ENCODE measurements around the gene PDIA5. TPM values are rescaled to one million over a fixed set of nuclear protein-coding genes. Genes with fewer than 3 reads are reported as not detected.
"Not testable (repeated sequence)": the region's sequence is repeated elsewhere in the genome, so short reads cannot be mapped to it uniquely, and the experiment has no call there.

The PDIA5 gene
- total RNA-seq, 1 donor from 2014 or later = 49.3 TPM

DNA sequence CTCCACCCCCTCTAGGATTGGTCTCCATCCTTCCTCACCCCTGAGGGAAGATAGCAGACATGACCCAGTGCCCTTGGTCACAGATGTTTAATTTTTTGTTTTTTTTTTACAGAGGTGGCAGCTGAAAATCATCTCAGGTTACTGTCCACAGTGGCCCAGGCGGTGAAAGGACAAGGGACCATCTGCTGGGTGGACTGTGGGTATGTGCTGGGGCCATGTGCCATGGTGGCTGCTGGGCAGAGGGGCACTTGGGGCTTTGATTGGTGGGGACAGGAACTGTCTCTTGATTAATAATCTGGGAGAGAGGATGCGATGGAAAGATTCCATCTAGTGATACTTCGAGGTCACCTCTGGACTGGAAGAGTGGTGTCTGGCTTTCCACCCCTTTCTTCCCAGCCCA is 25.4 kb downstream of the PDIA5 start:
- no peak for DNase-seq (ENCODE audit: low spot score)

DNA sequence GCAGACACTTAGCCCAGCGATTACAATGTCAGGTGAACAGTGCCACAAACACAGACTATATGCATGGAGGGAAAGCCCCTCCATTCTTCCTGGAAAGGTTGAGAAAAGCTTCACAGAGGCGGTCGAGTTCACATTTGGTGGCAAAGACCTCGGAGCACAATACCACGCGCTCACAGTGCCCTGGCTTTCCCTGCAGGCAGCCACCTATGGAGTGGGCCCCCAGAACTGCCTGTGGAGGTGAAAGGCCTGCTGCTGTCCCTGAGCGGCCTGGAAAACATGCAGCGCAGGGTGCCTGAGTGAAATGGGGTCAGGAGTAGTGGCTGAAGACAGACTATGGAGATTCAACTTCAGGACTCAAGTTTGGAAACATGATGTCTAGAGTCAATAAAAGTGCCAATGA is 26.9 kb downstream of the PDIA5 start:
- no peak for DNase-seq (ENCODE audit: low spot score)

DNA sequence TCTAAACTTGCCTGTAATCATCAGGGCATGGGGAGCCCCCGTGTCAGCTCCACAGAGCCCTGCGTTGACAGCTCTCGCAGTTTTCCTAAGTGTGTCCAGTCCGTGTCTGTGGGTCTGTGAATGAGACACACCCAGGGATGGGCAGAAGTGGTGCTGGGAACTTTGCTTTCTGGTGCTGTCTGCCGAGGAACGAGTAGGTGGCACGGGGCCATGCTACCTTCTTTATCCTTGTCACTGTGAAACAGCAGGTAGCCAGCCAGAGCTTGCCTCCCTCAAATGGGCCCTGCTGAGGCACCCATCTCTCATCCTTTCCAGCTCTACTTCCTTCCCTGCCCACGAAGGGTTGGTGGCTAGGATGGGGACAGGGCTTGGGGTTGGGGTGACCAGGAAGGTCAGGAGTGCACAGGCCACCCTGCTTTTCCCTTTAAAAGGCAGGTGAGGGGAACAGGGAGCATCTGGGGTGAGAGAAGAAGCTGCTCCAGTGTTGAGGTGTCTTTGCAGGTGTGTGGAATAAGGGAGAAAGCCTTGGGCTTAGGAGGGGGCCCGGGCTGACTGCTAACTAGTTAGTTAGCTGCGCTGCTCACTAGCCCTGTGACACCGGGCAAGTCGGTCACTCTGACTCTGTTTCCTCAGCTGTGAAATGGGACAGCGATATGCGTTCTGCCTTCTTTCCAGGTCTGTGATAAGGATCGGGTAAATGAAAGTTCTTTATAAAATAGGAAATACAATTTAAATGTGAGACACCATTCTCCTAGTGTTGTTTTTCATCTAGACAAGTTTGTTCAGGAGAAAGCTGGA is 27.9 kb downstream of the PDIA5 start:
- no peak for DNase-seq (ENCODE audit: low spot score)

DNA sequence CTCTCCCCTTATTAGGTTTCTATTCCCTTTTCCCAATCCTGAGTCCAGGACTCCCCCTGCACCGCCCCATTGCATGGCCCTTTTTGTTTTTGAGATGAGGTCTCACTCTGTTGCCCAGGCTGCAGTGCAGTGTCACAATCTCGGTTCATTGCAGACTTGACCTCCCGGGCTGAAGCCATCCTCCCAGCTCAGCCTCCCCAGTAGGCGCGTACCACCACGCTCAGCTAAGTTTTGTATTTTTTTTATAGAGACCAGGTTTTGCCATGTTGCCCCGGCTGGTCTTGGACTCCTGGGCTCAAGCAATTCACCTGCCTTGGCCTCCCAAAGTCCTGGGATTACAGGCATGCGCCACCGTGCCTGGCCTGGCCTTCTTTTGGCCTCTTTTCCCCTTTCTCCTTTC is 29.3 kb downstream of the PDIA5 start:
- no peak for DNase-seq (ENCODE audit: low spot score)

DNA sequence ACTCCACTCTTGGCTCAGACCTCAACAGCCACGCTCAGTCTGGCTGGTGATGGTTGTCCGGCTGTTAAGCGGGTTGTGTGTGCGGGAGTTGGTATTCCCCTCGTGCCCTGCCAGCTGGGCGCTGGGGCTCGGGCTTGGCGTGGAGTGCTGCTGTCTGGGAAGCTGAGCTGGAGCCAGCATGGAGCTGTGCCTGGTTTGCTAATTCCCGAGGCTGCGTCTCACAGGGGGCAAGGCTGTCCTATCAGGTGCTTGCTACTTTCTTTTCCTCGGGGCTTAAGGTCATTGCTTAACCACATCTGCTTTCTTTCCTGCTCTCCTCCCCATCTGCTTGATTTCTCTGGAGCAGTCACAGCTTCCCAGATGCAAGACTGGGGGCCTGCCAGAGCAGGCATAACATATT is 29.9 kb downstream of the PDIA5 start:
- peak; percentile 56 for DNase-seq (ENCODE audit: low spot score)

DNA sequence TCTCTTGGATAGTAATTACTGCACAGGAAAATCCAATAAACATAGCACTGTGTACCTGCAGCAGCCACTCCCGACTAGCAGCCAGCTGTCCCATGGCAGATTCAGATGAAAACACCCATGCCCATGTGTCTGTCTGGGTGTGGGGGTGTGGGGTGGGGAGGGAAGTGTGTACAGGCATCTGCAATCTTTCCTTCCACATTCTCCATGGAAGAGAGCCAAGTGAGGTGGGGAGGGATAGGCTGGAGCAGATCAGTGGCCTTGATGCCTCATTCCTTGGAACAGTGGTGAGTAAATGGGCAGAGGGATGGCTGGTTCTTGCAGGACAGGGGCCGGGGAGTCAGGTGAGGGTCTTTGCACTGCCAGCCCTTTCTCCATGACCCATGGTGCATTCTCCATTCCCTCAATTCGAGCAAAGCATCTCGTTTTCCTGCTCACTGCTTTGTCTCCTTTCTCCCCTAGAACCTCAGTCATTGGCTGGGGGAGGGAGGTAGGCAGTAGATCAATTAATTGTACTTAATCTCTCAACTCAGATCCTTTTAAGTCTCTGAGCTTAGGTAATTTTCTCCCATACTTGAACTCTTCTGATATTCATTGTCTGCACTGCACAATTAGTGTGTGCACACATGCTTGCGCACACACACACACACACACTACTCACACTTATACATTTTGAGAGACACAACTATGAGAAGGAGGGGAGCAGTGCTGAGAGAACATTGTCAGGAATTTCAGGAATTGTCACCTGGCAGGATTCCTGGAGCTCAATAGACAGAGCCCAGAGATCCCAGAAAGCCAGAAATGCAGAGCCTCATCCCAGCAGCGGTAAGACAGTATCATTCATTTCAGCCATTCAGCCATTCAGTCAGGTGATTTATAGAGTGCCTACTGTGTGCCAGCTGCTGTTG is 31.9 kb downstream of the PDIA5 start:
- no peak for DNase-seq (ENCODE audit: low spot score)

DNA sequence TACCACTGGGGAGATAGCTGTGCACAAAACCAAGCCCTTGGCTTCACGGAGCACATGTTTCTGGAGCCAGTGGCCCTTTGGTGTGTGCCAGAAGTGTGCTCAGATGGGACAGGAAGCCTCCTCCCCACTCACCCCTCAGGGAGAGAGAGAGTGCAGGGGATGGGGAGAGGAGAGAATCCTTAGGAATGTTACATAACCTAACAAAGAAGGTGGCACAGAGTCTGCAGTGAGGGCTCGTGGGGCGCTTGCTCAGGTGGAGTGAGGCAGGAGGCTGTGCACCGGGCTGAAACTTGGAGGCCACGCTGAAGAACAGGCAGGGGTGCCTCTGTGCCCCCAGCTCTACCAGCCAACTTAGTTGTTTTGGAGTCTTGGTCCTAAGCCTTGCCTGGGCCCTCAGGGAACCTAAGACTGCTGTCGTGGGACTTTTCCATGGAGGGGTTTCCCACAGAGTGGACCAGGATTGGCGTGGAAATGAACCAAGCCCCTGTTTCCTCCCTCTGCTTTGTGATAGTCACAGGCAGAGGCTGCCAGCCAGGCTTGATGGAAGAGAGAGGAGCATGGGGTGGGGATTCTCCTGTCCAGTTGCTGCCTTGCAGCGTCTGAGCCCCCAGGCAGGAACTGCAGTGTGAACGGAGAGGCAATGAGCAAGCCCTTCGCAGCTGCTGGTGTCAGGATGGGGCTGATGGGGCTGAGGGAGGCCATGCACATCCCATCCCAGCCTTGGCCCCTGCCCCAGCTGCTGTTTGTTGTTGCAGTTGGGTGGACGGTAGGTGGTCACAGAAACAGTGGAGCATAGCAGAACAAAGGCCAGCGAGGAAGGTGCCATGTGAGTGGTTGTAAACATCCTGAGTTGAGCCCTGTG is 32.7 kb downstream of the PDIA5 start:
- DNase-seq (ENCODE audit: low spot score) = no peak

DNA sequence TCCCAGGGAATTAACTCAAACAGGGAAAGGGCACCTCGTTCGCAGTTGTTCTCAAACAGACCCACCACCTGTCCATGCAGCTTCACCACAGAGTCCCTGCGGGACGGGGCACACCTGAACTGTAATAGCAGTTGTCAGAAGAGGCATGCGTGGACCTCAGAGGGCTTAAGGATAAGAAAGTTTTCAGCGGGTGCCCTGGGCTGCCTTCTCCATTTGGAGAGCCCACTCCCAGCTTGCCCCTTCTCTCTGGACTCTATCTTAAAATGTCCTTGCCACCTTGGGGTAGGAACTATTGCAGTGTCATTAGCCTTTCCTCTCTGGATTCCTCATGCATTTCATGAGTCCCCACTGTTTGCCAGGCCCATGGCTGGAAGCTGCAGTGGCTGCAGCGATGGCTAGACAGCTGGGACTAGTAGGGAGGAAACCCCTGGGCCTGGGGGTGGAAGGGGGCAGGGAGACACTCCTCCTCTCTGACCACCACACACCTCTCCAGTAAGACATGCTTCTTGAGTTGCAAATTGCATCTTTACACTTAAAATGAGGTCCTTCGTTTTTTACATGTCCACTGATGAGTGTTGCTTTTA is 33.5 kb downstream of the PDIA5 start:
- no peak for DNase-seq (ENCODE audit: low spot score)

DNA sequence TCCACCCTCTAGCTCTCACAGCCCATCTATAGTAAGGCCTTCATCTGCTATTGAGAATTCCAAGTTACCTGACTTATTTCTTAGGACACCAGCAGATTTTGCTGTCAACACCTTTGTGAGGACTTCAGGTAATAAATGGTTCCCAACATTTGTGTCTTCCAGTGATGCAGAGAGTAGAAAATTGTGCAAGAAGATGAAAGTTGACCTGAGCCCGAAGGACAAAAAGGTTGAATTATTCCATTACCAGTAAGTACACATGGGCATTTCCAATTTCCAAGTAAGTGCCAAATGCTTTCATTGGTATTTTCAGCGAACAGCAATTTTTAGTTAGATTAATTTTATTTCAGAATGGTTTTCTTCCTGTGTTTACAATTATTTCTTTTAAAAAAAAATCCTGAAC is 35.4 kb downstream of the PDIA5 start:
- DNase-seq (ENCODE audit: low spot score) = no peak

DNA sequence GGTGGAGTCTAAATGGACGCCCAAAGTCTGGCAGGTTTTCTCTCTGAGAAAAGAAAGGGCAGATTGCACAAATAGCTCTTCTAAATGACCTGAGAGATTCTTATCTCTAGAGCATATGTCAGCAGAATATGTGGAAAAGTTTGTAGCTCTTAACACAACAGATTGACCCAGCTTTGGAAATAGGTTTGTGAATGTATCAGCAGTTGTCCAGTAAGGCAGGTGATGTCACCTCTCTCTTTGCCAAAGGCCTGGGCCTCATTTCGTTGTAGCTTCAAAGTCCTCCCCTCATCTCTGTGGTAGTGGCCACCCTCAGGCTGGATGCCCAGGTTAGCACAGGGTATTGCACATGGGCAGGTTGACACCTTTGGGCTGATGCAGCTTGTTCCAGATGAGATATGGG is 36.0 kb downstream of the PDIA5 start:
- no peak for DNase-seq (ENCODE audit: low spot score)

DNA sequence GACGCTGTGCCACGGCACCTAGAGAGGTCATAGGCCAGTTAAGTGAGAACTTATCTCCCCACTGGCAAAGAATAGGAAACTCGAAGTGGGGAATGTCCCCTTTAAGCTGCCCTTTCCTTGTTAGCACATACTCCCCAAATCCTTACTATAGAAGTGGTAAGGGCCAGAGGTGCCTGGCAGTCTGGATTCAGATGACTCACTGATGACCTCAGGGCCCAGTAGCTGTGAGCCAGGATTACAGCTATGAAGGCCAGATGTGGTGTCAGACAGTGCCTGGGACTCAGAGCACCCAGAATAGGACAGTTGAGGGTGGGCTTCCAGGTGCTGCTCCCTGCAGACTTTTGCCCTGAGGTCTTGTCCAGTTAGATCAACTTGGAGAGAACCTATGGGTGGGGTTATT is 37.7 kb downstream of the PDIA5 start:
- DNase-seq (ENCODE audit: low spot score) = no peak

DNA sequence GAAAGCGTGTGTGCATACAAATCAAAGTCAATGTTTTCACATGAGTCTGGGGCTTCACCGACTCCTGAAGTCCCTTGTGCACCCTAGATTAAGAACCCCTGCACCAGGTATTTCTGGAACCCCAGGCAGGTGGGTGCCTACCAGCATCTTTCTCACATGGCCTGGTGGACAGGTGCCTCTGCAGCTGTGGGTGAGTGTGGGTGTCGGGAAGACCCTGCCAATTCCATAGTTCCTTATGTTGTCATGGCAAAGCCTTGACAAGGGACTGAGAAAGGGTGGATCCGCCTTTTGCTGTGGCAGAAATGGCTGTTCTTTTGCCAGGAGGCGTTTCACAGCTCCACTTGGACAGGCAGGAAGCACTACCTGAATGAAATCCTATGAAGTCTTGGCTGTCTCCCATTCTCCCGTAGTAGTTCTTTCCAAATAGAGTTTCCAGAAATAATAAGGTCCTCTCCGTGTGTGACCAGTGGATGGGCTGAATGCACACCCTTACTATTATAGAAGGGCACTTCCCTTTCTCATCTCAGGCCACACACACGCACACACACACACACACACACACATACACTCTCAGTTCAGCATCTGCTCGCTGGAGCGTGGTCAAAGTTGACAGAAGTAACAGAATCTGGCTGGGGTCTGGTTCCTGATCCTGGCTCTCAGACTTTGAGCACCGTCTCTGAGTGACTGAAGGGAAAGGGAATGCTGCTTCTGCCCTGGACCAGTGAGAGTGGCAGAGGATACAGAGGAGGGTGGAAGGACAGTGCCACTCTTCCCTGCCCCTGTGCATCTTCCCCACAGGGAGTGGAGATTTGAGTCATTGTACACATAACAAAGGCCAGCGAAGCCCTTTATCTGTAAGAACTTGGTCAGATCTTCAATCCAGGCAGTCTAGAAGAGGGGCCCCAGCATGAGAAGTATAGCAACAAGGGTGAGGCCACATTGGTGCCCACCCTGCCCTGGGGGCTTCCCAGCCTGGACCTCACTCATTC is 38.7 kb downstream of the PDIA5 start:
- no peak for DNase-seq (ENCODE audit: low spot score)

DNA sequence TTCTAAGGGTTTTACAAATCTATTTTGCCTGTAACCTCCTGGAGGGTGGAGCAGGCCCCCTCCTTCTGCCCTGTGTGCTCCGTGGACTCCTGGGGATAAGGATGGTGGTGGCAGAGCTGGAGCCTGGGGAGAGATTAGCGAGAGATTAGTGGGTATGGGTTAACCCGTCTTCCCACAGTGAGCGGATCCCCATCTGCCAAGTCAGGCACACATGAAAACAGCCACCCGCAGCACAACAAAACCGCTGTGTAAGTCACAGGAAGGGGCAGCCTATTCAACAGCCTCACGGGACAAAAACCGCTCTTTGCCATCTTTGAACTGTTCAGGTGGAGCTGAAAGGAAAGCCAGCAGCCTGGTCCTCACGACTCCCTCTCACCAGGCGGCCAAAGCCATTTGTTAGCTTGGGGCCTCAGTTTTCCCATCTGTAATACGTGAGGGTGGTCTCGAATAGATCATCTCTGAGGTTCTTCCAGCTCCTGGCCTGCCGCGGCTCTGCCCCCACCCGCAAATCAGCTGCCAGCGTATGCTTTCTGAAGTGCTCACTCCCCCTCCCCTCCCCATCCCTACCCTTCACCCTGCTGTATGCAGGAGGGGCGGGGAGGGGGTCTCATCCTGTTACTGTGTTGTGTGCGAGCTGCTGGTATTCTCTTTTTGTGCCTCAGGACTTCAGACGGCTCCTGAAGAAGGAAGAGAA is 43.6 kb downstream of the PDIA5 start:
- DNase-seq (ENCODE audit: low spot score) = no peak

DNA sequence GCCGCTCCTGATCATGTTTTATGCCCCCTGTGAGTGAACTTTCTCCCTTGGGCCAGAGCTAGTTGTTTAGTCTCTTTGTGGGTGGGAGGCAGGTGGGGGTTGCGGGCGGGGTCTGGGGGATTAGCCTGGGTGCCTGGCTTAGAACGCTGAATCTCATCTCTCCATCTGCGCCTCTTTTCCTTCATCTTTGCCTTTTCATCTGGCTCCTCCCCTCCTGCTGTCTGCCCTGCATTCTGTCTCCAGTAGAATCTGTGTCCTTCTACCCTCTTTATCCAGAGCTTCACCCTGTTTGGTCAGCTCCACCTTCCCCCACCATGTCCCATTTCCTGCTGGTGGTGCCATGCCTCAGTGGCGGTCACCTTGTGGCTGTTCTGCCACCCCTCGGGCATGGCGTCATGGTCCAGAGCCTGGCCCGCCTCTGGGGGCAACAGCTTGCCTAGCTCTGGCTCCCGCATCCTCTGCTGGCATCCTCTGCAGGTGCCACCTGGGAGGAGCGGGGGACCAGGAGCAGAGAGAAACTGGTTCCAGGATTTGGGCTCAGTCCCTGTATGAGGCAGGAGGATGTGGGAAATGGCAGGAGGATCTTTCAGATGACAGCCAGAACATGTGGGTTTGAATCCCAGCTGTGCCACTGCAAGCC is 44.3 kb downstream of the PDIA5 start:
- DNase-seq (ENCODE audit: low spot score) = no peak

DNA sequence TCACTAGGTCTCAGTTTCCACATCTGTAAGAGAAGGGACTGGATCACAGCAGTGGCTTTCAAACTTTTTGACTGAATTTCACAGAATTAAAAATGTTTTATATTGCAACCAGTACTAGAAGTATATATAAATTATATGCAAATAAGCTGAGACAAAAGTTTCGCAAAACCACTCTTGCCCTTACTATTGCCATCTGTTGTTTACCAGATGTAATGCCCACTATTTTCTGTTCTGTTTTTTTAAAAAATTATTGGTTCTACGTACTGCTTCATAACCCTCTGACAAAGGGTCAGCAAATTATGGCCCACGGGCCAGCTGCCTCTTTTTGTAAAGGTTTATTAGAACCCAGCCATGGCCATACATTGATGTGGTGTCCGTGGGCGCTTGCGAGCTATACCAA is 44.8 kb downstream of the PDIA5 start:
- no peak for DNase-seq (ENCODE audit: low spot score)

DNA sequence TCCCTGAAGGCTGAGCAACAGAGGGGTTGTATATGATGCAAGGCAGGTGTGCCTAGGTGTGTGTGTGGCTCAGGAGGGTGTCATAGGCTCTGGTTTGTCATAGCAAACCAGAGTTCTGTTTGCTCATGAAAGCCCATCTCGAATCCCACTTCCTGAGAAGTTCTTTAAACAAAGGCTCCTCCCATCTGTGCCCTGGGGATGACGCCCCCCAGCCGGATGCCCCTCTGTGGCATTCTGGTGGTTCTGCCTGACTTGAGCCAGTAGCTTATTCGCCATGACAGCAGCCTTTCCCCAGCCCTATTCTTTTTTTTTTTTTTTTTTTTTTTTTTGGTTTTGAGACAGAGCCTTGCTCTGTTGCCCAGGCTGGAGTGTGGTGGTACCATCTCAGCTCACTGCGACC is 45.4 kb downstream of the PDIA5 start:
- DNase-seq (ENCODE audit: low spot score) = no peak

DNA sequence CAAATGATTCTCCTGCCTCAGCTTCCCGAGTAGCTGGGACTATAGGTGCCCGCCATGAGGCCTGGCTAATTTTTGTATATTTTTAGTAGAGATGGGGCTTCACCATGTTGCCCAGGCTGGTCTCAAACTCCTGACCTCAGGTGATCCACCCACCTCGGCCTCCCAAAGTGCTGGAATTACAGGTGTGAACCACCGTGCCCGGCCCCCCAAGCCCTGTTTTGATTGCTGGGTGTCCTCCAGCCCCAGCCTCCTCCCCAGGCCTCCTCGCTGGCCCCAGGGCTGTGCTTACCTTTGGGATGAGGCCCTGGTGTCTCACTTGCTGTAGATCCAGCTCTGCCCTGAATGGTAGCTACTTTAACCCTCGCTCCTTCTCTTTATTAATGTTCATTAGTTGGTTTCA is 45.8 kb downstream of the PDIA5 start:
- not testable (repeated sequence) for DNase-seq (ENCODE audit: low spot score)

DNA sequence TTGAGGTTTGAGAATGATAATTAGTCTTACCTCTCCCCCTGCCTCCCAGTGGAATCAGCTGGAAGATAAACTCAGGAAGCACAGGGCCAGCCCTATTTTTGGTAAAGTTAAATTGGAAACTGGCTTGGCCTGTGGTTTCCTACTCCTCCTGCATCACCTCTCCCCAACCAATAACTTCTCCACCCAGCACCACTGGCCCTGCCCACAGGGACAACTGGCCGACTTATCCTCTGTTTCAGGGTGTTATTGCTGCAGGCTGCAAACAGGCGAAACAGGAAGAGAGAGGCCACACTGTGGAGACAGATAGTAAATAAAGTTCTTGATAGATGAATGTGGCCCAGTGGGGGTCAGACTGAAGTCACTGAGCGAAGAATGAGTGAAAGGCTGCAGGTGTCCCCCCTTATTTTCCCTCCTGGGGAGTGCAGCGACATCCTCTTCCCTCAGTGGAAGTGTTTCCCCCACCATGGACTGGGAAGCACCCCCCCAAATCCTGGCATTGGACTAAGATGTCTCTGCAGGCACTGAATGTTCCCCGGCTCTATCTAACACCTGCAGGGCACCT is 47.1 kb downstream of the PDIA5 start:
- no peak for DNase-seq (ENCODE audit: low spot score)

DNA sequence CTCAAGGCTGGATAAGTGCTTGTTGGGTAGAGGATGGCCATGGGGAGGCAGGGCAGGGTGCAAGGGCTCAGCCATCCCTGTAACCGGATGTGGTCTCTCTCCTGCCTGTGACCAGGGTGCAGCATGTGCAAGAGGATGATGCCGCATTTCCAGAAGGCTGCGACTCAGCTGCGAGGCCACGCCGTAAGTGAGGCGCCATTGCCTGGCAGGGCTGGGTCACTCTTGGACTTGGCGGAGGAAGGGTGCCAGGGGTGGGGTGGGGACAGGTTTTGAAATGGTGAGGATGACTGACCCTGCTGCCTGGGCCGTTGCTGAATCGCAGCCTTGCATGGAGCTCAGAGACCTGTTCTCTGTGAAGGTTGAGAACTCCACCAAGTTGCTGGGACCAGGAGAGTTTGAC is 49.3 kb downstream of the PDIA5 start:
- no peak for DNase-seq (ENCODE audit: low spot score)
